A673 (cell line): Measurements from ENCODE around the gene CCDC18. TPM values are rescaled to one million over a fixed set of nuclear protein-coding genes. Genes with fewer than 3 reads are reported as not detected.

Experiments used
- BruUV-seq: library from RNA; stranded (reverse); fragments of 400-500 nt; replicated peaks from 2 replicates; lab custom pipeline; 2021; lab: Mats Ljungman, UMichigan
- CTCF ChIA-PET: fragments of 300-600 bp; sonication (Branson Sonifier 250); formaldehyde crosslinking; loops from one replicate; lab custom pipeline; 2022; ENCODE audit warnings: antibody characterized with exemption; lab: Charles Lee
- POLR2A ChIA-PET: fragments of 300-600 bp; sonication (Branson Sonifier 250); formaldehyde crosslinking; loops from one replicate; lab custom pipeline; 2022; ENCODE audit warnings: antibody characterized with exemption; ENCODE audit not compliant: low non-redundant PET; lab: Charles Lee
- DNase-seq: peaks from one replicate; pipeline ENCODE4 v3.0.0-alpha.2; 2015; ENCODE audit warnings: low spot score
- H3K27ac ChIP-seq: fragments of 200-600 bp; sonication (generic); 2 replicates; pipeline ENCODE4 v1.5.1; 2016; ENCODE audit warnings: mixed run types, low read depth, mild to moderate bottlenecking, mixed read lengths, antibody characterized with exemption, low read length; ENCODE audit not compliant: poor library complexity, severe bottlenecking
- H3K27me3 ChIP-seq: fragments of 200-600 bp; sonication (generic); replicated peaks from 2 replicates; pipeline ENCODE4 v1.6.1; 2017; ENCODE audit warnings: mixed run types, low read depth, mild to moderate bottlenecking, mixed read lengths, antibody characterized with exemption, low read length; ENCODE audit not compliant: insufficient read depth, poor library complexity
- H3K36me3 ChIP-seq: fragments of 200-600 bp; sonication (generic); 2 replicates; pipeline ENCODE4 v1.6.1; 2016; ENCODE audit warnings: mixed run types, mild to moderate bottlenecking, mixed read lengths, antibody characterized with exemption, low read length; ENCODE audit not compliant: insufficient read depth, poor library complexity, severe bottlenecking
- H3K4me1 ChIP-seq: fragments of 200-600 bp; sonication (generic); 2 replicates; pipeline ENCODE4 v1.6.1; 2017; ENCODE audit warnings: mixed run types, mild to moderate bottlenecking, mixed read lengths, antibody characterized with exemption, low read length; ENCODE audit not compliant: insufficient read depth, poor library complexity, severe bottlenecking
- H3K4me3 ChIP-seq: fragments of 200-600 bp; sonication (generic); 2 replicates; pipeline ENCODE4 v1.5.1; 2016; ENCODE audit warnings: low read depth, mixed run types, mild to moderate bottlenecking, mixed read lengths, low read length; ENCODE audit not compliant: poor library complexity, severe bottlenecking
- H3K9me3 ChIP-seq: fragments of 200-600 bp; sonication (generic); 2 replicates; pipeline ENCODE4 v1.6.1; 2016; ENCODE audit warnings: mixed run types, low read depth, mild to moderate bottlenecking, mixed read lengths, antibody characterized with exemption, low read length; ENCODE audit not compliant: poor library complexity, severe bottlenecking
- CTCF ChIP-seq: fragments of 300-800, 200-600 bp; sonication (generic); conservative IDR thresholded peaks from 2 replicates; pipeline ENCODE4 v1.5.1; 2017; ENCODE audit warnings: low read depth, mild to moderate bottlenecking, antibody characterized with exemption, low read length, moderate library complexity, mixed read lengths
- EZH2 ChIP-seq: fragments of 200-600 bp; sonication (generic); IDR thresholded peaks from 2 replicates; pipeline ENCODE4 v1.6.1; 2017; ENCODE audit warnings: borderline replicate concordance, low read depth, mild to moderate bottlenecking, mixed read lengths, antibody characterized with exemption, low read length; ENCODE audit not compliant: poor library complexity, severe bottlenecking
- intact Hi-C: fragments of 100-400 bp; cut with micrococcal nuclease; formaldehyde crosslinking; loops from one replicate; pipeline ENCODE4 v1.10.0; 2022; ENCODE audit not compliant: unreplicated experiment
- total RNA-seq: library from RNA; stranded (reverse); gene quantifications from 2 replicates; pipeline ENCODE4 v1.2.3, GENCODE V29; 2021

CCDC18 gene
- total RNA-seq, 1 experiment from 2014 or later, result 22.1 TPM

GRCh38 chr1:93313026-93313425 lies 132.5 kb downstream of the CCDC18 start:
- no peaks in the 10 kb centered on the region for H3K4me1 ChIP-seq
- DNase-seq, result no peak
- H3K36me3 ChIP-seq, result no peaks in the 10 kb centered on the region
- BruUV-seq, result no TSS peak
- no peak overlapping the region for H3K4me3 ChIP-seq
- no peak for TF ChIP-seq EZH2
- no peak for TF ChIP-seq CTCF
- no peak overlapping the region for H3K27ac ChIP-seq
- H3K27me3 ChIP-seq, result no peaks in the 10 kb centered on the region
- ChIA-PET CTCF (no interaction called here), POLR2A (no interaction called here)
- intact Hi-C loops, result no loop called here
- H3K9me3 ChIP-seq, result no peaks in the 10 kb centered on the region

GRCh38 chr1:93317207-93317606 lies 136.7 kb downstream of the CCDC18 start:
- CTCF ChIA-PET, result no interaction called here
- Histone ChIP-seq H3K36me3 (no peaks in the 10 kb centered on the region), H3K9me3 (no peaks in the 10 kb centered on the region), H3K4me1 (no peaks in the 10 kb centered on the region), H3K27ac (no peak overlapping the region), H3K27me3 (no peaks in the 10 kb centered on the region), H3K4me3 (no peak overlapping the region)
- no peak for DNase-seq
- POLR2A ChIA-PET, result no interaction called here
- intact Hi-C loops, result no loop called here
- TF ChIP-seq CTCF (no peak), EZH2 (no peak)
- BruUV-seq, result no TSS peak

- H3K4me1 ChIP-seq, result no peaks in the 10 kb centered on the region
- ChIA-PET CTCF (no interaction called here), POLR2A (no interaction called here)
- no TSS peak for BruUV-seq
- H3K36me3 ChIP-seq, result no peaks in the 10 kb centered on the region
- no peak overlapping the region for H3K4me3 ChIP-seq
- H3K27ac ChIP-seq, result no peak overlapping the region
- no peak for TF ChIP-seq CTCF
- TF ChIP-seq EZH2, result no peak
- H3K27me3 ChIP-seq, result no peaks in the 10 kb centered on the region
- DNase-seq, result no peak
- intact Hi-C loops, result no loop called here
- H3K9me3 ChIP-seq, result no peaks in the 10 kb centered on the region
These were observed 137.4 kb downstream of the CCDC18 start for GRCh38 chr1:93317943-93318342.
